Caco-2 (cell line): ENCODE results near the gene ABLIM2. TPM values are rescaled to one million over a fixed set of nuclear protein-coding genes. Genes with fewer than 3 reads are reported as not detected.

Experiments
- BruUV-seq: library from RNA; stranded (reverse); fragments of 400-500 nt; replicated peaks from 2 replicates; lab custom pipeline; 2021; lab: Mats Ljungman, UMichigan
- CTCF ChIA-PET: fragments of 300-600 bp; sonication (Branson Sonifier 250); formaldehyde crosslinking; loops from one replicate; lab custom pipeline; 2022; ENCODE audit warnings: antibody characterized with exemption; lab: Charles Lee
- POLR2A ChIA-PET: fragments of 300-600 bp; sonication (Branson Sonifier 250); formaldehyde crosslinking; loops from one replicate; lab custom pipeline; 2022; ENCODE audit warnings: antibody characterized with exemption; lab: Charles Lee
- DNase-seq, 2 experiments: peaks; one replicate each; pipeline versions ENCODE4 v3.0.0 to v3.0.0-alpha.2; 2020 to 2022
- H3K27me3 ChIP-seq: replicated peaks from 2 replicates; pipeline ENCODE4 v1.6.0; 2011; ENCODE audit warnings: low read length; ENCODE audit not compliant: control insufficient read depth, insufficient read depth
- H3K36me3 ChIP-seq: 2 replicates; pipeline ENCODE4 v1.5.1; 2011; ENCODE audit warnings: low read length; ENCODE audit not compliant: control insufficient read depth, insufficient read depth
- H3K4me1 ChIP-seq: fragments of 250-450 bp; sonication (Bioruptor Pico); 2 replicates; pipeline ENCODE4 v1.5.1; 2020; ENCODE audit warnings: mild to moderate bottlenecking
- H3K4me3 ChIP-seq: 2 replicates; pipeline ENCODE4 v1.5.1; 2011; ENCODE audit warnings: low read depth, mild to moderate bottlenecking, control low read depth, low read length
- H3K9me3 ChIP-seq: fragments of 250-450 bp; sonication (Bioruptor Pico); 2 replicates; pipeline ENCODE4 v1.5.1; 2020; ENCODE audit warnings: mild to moderate bottlenecking, moderate library complexity
- H3K27ac Mint-ChIP-seq: one replicate; pipeline ENCODE4 v1.8.0; 2022; ENCODE audit warnings: mixed read lengths; ENCODE audit not compliant: unreplicated experiment
- H3K27me3 Mint-ChIP-seq: one replicate; pipeline ENCODE4 v1.8.0; 2022; ENCODE audit warnings: mixed read lengths; ENCODE audit not compliant: insufficient read depth, unreplicated experiment
- H3K36me3 Mint-ChIP-seq: one replicate; pipeline ENCODE4 v1.8.0; 2022; ENCODE audit warnings: mild to moderate bottlenecking, mixed read lengths; ENCODE audit not compliant: insufficient read depth, unreplicated experiment
- H3K4me1 Mint-ChIP-seq: one replicate; pipeline ENCODE4 v1.8.0; 2022; ENCODE audit warnings: low read depth, mixed read lengths; ENCODE audit not compliant: unreplicated experiment
- H3K4me3 Mint-ChIP-seq: one replicate; pipeline ENCODE4 v1.8.0; 2022; ENCODE audit warnings: mild to moderate bottlenecking, moderate library complexity, mixed read lengths; ENCODE audit not compliant: unreplicated experiment
- H3K9me3 Mint-ChIP-seq: one replicate; pipeline ENCODE4 v1.8.0; 2022; ENCODE audit warnings: mixed read lengths; ENCODE audit not compliant: unreplicated experiment
- CTCF ChIP-seq, 2 experiments: fragments of 200-600 bp in 1 of 2; IDR thresholded peaks; 1 replicate in 1 of 2; 2 replicates in 1 of 2; pipeline versions ENCODE4 v1.5.1 to v1.8.0; 2011 to 2022; ENCODE audit warnings: antibody characterized with exemption in 1 of 2, control low read depth in 1 of 2, inconsistent platforms in 1 of 2, low read depth in 1 of 2, low read length in 1 of 2, mild to moderate bottlenecking in 1 of 2, moderate library complexity in 1 of 2; ENCODE audit not compliant: insufficient read depth in 1 of 2, severe bottlenecking in 1 of 2, unreplicated experiment in 1 of 2
- intact Hi-C: fragments of 100-400 bp; cut with micrococcal nuclease; formaldehyde crosslinking; loops from one replicate; pipeline ENCODE4 v1.10.0; 2022; ENCODE audit not compliant: unreplicated experiment
- total RNA-seq: library from RNA; stranded (reverse); gene quantifications from 2 replicates; pipeline ENCODE4 v1.2.3, GENCODE V29; 2022

The ABLIM2 gene
- total RNA-seq, 1 experiment from 2014 or later = 0.23 TPM

- H3K4me1 Mint-ChIP-seq = no peaks in the 10 kb centered on the region
- BruUV-seq = no TSS peak
- POLR2A ChIA-PET = no interaction called here
- H3K27ac Mint-ChIP-seq = no peak overlapping the region
- Histone ChIP-seq H3K9me3 (no peaks in the 10 kb centered on the region), H3K36me3 (no peaks in the 10 kb centered on the region), H3K4me1 (no peaks in the 10 kb centered on the region), H3K4me3 (no peak overlapping the region), H3K27me3 (no peaks in the 10 kb centered on the region)
- peaks cover 6% of the 10 kb centered on the region for H3K27me3 Mint-ChIP-seq
- H3K36me3 Mint-ChIP-seq = no peaks in the 10 kb centered on the region
- DNase-seq = no peak
- intact Hi-C loops = no loop called here
- CTCF ChIA-PET = no interaction called here
- no peak overlapping the region for H3K4me3 Mint-ChIP-seq
- no peaks in the 10 kb centered on the region for H3K9me3 Mint-ChIP-seq
- no peak for TF ChIP-seq CTCF (IDR thresholded peaks at IDR 0.05; ENCODE audit: insufficient read depth in 1 of 2, low read depth in 1 of 2, low read length in 1 of 2, severe bottlenecking in 1 of 2, unreplicated experiment in 1 of 2)
Measured at GRCh38 chr4:8136972-8137710, 21.5 kb downstream of the ABLIM2 start.

GRCh38 chr4:8136529-8136928, 22.1 kb downstream of the ABLIM2 start:
- H3K9me3 Mint-ChIP-seq = no peaks in the 10 kb centered on the region
- intact Hi-C loops = no loop called here
- no peak for DNase-seq
- H3K27me3 Mint-ChIP-seq = peaks cover 6% of the 10 kb centered on the region
- Histone ChIP-seq H3K27me3 (no peaks in the 10 kb centered on the region), H3K36me3 (no peaks in the 10 kb centered on the region), H3K4me1 (no peaks in the 10 kb centered on the region), H3K9me3 (no peaks in the 10 kb centered on the region), H3K4me3 (no peak overlapping the region)
- no peak overlapping the region for H3K4me3 Mint-ChIP-seq
- ChIA-PET CTCF (no interaction called here), POLR2A (no interaction called here)
- H3K27ac Mint-ChIP-seq = no peak overlapping the region
- no TSS peak for BruUV-seq
- H3K36me3 Mint-ChIP-seq = no peaks in the 10 kb centered on the region
- no peak for TF ChIP-seq CTCF (IDR thresholded peaks at IDR 0.05; ENCODE audit: insufficient read depth in 1 of 2, low read depth in 1 of 2, low read length in 1 of 2, severe bottlenecking in 1 of 2, unreplicated experiment in 1 of 2)
- H3K4me1 Mint-ChIP-seq = no peaks in the 10 kb centered on the region

- no peak overlapping the region for H3K4me3 Mint-ChIP-seq
- no peaks in the 10 kb centered on the region for H3K36me3 Mint-ChIP-seq
- ChIA-PET CTCF (interaction anchor here (0.6 kb wide), 1 partner anchor 23 kb away, joined by 3 read pairs; no protein-coding TSS in a partner anchor), POLR2A (no interaction called here)
- Histone ChIP-seq H3K27me3 (no peaks in the 10 kb centered on the region), H3K36me3 (no peaks in the 10 kb centered on the region), H3K4me1 (no peaks in the 10 kb centered on the region), H3K4me3 (no peak overlapping the region), H3K9me3 (no peaks in the 10 kb centered on the region)
- no peak for DNase-seq
- no peak for TF ChIP-seq CTCF (IDR thresholded peaks at IDR 0.05; ENCODE audit: insufficient read depth in 1 of 2, low read depth in 1 of 2, low read length in 1 of 2, severe bottlenecking in 1 of 2, unreplicated experiment in 1 of 2)
- intact Hi-C loops = no loop called here
- BruUV-seq = no TSS peak
- H3K9me3 Mint-ChIP-seq = no peaks in the 10 kb centered on the region
- H3K4me1 Mint-ChIP-seq = no peaks in the 10 kb centered on the region
- H3K27ac Mint-ChIP-seq = no peak overlapping the region
- H3K27me3 Mint-ChIP-seq = peaks cover 9% of the 10 kb centered on the region
Measured at GRCh38 chr4:8135666-8136065, 22.9 kb downstream of the ABLIM2 start.
